NCI-H345 treated with DMSO at 0.1 percent for 48 hours (cell line): ENCODE data around the gene CCND2.

ENCODE experiments used
- DNase-seq: peaks from one replicate; lab custom pipeline; 2025; ENCODE audit not compliant: unreplicated experiment; lab: John Stamatoyannopoulos, UW

Gene CCND2

GRCh38 chr12:4256043-4256826 lies 17.3 kb upstream of the CCND2 start:
- DNase-seq = no peak

DNA sequence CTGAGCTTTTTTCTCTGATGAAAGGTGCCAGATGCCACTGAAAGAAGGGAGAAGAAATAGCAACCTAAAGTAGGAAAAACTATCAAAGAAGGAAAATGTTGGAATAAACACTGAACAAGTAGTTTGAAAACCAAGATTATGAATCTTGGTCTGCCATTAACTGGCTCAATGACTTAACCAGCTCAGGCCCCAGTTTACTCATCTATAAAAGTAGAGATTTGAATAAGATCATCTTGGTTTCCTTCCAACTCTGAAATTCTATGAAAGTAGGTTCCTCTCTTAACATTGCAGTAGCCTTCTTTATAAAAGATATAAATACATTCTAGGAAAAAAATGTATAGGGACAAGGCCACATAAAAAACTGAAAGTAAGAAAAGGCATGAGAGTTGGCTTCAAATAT lies 16.1 kb upstream of the CCND2 start:
- DNase-seq = no peak

- DNase-seq = no peak
Measured at GRCh38 chr12:4259099-4259498, 14.5 kb upstream of the CCND2 start.

DNA sequence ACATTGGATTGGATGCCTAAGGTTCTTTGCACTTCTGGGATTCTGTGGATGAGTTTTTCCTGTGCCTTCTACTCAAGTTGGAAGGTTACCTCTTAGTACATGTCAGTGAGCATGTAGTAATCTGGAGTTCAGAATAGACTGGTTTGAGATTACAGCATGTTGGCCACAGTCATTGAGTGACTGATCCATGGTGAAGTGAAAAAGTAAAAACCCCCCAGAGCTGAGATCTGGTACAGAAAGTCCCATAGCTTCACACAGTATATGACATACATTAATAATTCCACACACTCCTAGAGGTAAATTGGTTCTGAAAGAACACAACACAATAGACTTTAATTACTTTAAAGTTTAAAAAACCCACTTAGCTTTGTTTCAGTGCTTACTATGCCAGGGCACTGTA lies 11.9 kb upstream of the CCND2 start:
- DNase-seq = no peak

DNA sequence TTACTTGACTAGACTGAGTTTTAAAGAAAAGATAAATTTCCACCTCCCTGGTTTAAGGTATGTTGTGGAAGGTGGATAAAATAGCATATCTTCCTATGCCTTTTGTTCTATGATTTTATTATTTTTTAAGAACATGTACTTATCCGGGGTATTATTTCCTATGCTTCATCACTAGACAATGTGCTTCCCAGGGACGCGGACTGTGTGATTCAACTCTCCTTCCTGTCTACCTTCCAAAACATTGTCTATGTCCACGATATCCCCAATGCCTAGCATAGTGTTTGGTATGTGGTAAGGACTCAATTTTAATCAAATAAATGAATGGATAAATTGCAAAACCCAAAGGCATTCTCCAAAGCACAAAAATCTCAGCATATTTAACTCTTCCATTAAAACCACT lies 8.3 kb upstream of the CCND2 start:
- no peak for DNase-seq

GRCh38 chr12:4266990-4267389 lies 6.6 kb upstream of the CCND2 start:
- DNase-seq = no peak

GRCh38 chr12:4267704-4268328 lies 5.7 kb upstream of the CCND2 start:
- no peak for DNase-seq

DNA sequence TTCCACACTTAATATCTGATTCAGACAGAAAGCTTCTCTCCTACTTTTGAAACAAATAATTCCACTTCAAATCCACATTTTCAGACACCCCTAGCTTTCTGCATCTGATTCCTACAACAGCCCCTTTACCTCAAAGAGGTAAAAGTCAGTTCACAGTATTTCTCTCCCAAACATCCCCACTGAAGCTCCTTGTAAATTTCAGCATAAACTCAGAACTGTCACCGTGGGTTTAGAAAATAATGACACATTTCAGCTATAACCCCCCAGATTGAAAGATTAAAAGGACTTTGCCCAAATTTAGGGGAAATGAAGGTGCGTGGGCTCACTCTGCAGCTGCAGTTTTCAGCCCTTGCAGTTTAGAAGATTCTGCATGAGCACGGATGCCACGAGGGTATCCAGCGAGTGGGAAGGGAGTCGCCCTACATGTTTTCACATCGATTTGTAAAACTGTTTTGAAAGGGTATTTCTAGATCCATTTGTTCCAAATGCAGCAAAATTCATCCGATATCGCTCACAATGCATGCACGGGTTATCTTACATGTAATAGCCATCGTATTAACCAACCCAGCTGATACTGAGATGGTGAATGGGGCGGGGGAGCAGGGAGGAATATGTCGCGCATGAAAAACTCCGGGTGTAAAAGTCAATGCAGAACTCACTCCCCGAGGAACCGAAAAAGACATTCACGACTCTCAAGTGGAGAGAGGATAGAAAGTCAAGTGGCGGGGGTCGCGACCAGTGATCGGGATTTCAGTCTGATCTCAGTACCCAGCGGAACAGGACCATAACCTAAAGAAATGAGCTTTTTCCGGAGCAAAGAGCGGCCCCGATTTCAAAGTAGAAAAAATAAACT lies 5.0 kb upstream of the CCND2 start:
- DNase-seq = no peak

- no peak for DNase-seq
Measured at GRCh38 chr12:4269279-4269991, 4.1 kb upstream of the CCND2 start.

GRCh38 chr12:4270016-4270830 lies 3.3 kb upstream of the CCND2 start:
- DNase-seq = no peak

- DNase-seq = no peak
Measured at GRCh38 chr12:4270831-4271716, 2.5 kb upstream of the CCND2 start.

DNA sequence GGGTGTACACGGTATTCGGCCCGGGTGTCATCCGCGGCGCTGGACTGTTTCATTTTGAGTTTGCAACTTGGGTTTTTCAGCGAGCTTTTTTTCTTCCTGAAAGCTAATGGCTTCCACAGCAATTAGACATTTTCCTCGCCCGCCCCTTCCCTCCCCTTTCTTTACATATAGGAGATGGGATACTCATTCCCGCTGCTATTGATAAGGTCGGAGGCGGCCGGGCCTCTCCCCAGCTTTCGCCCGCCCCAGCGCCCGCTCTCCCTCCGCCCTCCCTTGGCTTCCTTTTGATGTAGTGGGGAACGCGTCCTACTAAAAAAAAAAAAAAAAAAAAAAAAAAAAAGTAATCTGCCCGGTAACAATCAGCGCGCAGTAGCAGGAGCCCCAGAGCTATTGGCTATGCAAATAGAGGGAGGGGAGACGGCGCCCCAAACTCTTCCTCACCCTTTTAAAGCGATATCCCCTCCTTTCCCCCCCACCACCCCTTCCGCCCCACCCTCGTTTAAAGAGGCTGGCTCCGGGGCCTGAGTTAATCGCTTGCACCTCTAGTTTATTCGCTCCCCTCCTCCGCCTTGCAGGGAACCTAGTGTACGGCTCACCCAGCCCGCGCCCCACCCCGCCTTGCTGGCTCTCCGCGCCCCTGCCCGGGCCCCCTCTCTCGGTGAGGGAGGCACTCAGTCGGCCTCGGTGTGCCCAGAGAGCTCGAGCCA lies 1.7 kb upstream of the CCND2 start:
- DNase-seq = no peak

GRCh38 chr12:4272424-4273272 lies 914 bp upstream of the CCND2 start:
- no peak for DNase-seq

DNA sequence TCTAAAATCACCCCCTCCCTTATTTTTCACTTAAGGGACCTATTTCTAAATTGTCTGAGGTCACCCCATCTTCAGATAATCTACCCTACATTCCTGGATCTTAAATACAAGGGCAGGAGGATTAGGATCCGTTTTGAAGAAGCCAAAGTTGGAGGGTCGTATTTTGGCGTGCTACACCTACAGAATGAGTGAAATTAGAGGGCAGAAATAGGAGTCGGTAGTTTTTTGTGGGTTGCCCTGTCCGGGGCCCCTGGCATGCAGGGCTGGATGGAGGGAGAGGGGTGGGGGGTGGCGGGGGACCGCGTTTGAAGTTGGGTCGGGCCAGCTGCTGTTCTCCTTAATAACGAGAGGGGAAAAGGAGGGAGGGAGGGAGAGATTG lies 300 bp upstream of the CCND2 start:
- no peak for DNase-seq

GRCh38 chr12:4274396-4275015 lies 944 bp downstream of the CCND2 start:
- DNase-seq = no peak

- no peak for DNase-seq
Measured at GRCh38 chr12:4275016-4275869, 1.7 kb downstream of the CCND2 start.

DNA sequence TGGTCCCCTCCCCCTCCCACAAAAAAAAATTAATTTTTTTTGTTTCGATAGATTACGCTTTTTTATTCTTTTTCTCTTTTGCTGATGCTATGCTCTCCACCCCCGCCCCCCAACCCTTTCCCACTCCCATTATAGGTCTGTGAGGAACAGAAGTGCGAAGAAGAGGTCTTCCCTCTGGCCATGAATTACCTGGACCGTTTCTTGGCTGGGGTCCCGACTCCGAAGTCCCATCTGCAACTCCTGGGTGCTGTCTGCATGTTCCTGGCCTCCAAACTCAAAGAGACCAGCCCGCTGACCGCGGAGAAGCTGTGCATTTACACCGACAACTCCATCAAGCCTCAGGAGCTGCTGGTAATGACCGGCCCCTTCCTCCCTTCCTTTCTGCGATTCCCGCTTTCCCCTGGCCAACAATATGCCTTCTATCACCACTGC lies 2.3 kb downstream of the CCND2 start:
- DNase-seq = no peak
